Thyroid gland (tissue), 4 donors: ENCODE results near the gene TACR1. TPM values are rescaled to one million over a fixed set of nuclear protein-coding genes. Genes with fewer than 3 reads are reported as not detected.

Experiments used
- DNase-seq, 2 donors: peaks; one replicate each; pipeline ENCODE4 v3.0.0-alpha.2; 2019
- H3K27ac ChIP-seq, 3 donors: fragments of 200-600 bp; sonication (generic); 1 replicate in 2 of 3; 2 replicates in 1 of 3; pipeline ENCODE4 v1.5.1; 2016 to 2019; ENCODE audit warnings: mild to moderate bottlenecking in 1 of 3, moderate library complexity in 1 of 3
- H3K27me3 ChIP-seq: fragments of 200-600 bp; sonication (generic); one replicate; pipeline ENCODE4 v1.5.1; 2019
- H3K36me3 ChIP-seq, 2 donors: fragments of 200-600 bp; sonication (generic); one replicate each; pipeline ENCODE4 v1.5.1; 2016 to 2019
- H3K4me1 ChIP-seq, 2 donors: fragments of 200-600 bp; sonication (generic); one replicate each; pipeline ENCODE4 v1.5.1; 2017 to 2019
- H3K4me3 ChIP-seq, 3 donors: fragments of 200-600 bp; sonication (generic); replicated peaks in 1 of 3; 1 replicate in 2 of 3; 2 replicates in 1 of 3; pipeline ENCODE4 v1.5.1; 2016; ENCODE audit warnings: mild to moderate bottlenecking in 1 of 3
- H3K9me3 ChIP-seq: fragments of 200-600 bp; sonication (generic); one replicate; pipeline ENCODE4 v1.5.1; 2017
- CTCF ChIP-seq, 6 experiments: fragments of 200-600 bp in 3 of 6; fragments of 450-650 bp in 3 of 6; sonication (generic) in 3 of 6; IDR thresholded peaks; one replicate each; pipeline ENCODE4 v1.5.1; 2016 to 2019; ENCODE audit warnings: antibody characterized with exemption in 6 of 6, mild to moderate bottlenecking in 2 of 6, inconsistent platforms in 1 of 6, moderate library complexity in 1 of 6
- POLR2A ChIP-seq, 2 donors: fragments of 450-650 bp; IDR thresholded peaks; one replicate each; pipeline ENCODE4 v1.6.1; 2017; ENCODE audit warnings: antibody characterized with exemption in 2 of 2, mild to moderate bottlenecking in 2 of 2, moderate library complexity in 1 of 2
- WGBS, 2 donors: methylation state at CpG; one replicate each; pipeline ENCODE4 v1.1.5; 2017; 5-methylcytosine and 5-hydroxymethylcytosine counted together
- intact Hi-C: fragments of 100-400 bp; cut with DNase I; formaldehyde crosslinking; loops from one replicate; pipeline ENCODE4 v1.15.1; 2023
- total RNA-seq, 4 donors: library from RNA; depleted of rRNA; stranded (reverse); fragments of >200 nt; gene quantifications; one replicate each; pipeline ENCODE4 v1.2.3, GENCODE V29; 2016

The TACR1 gene
- total RNA-seq, 4 donors from 2014 or later, result 0.24 to 2.7 (median 0.63) TPM

- TF ChIP-seq CTCF (IDR thresholded peaks at IDR 0.05), result no peak
- no peak for TF ChIP-seq POLR2A (IDR thresholded peaks at IDR 0.05)
- Histone ChIP-seq H3K4me3 (no peak overlapping the region), H3K9me3 (no peaks in the 10 kb centered on the region), H3K36me3 (no peaks in the 10 kb centered on the region), H3K27ac (no peak overlapping the region), H3K4me1 (no peaks in the 10 kb centered on the region), H3K27me3 (no peaks in the 10 kb centered on the region)
- DNase-seq, result no peak
- intact Hi-C loops, result no loop called here
- 82 to 88% methylated on average over 6 of the region's 6 CpGs for WGBS, 2 donors
Measured at GRCh38 chr2:75238670-75239330, 39.5 kb upstream of the TACR1 start.

GRCh38 chr2:75237296-75237695, 38.0 kb upstream of the TACR1 start:
- intact Hi-C loops, result no loop called here
- no peaks in the 10 kb centered on the region for H3K27me3 ChIP-seq
- no peak overlapping the region for H3K4me3 ChIP-seq
- no peaks in the 10 kb centered on the region for H3K9me3 ChIP-seq
- no peaks in the 10 kb centered on the region for H3K4me1 ChIP-seq
- DNase-seq, result no peak
- no peak for TF ChIP-seq CTCF (IDR thresholded peaks at IDR 0.05)
- TF ChIP-seq POLR2A (IDR thresholded peaks at IDR 0.05), result no peak
- no peaks in the 10 kb centered on the region for H3K36me3 ChIP-seq
- WGBS, 2 donors, result 89 to 100% methylated on average over 1 of the region's 1 CpG
- no peak overlapping the region for H3K27ac ChIP-seq

- no peaks in the 10 kb centered on the region for H3K4me1 ChIP-seq
- H3K9me3 ChIP-seq, result no peaks in the 10 kb centered on the region
- no peak overlapping the region for H3K4me3 ChIP-seq
- WGBS, 2 donors, result 90 to 95% methylated on average over 4 of the region's 4 CpGs
- TF ChIP-seq CTCF (IDR thresholded peaks at IDR 0.05), result no peak
- TF ChIP-seq POLR2A (IDR thresholded peaks at IDR 0.05), result no peak
- no peak overlapping the region for H3K27ac ChIP-seq
- no peaks in the 10 kb centered on the region for H3K36me3 ChIP-seq
- no peak for DNase-seq
- intact Hi-C loops, result no loop called here
- H3K27me3 ChIP-seq, result no peaks in the 10 kb centered on the region
Measured at GRCh38 chr2:75233965-75234364, 34.6 kb upstream of the TACR1 start.

GRCh38 chr2:75226617-75227016, 27.3 kb upstream of the TACR1 start:
- Histone ChIP-seq H3K36me3 (no peaks in the 10 kb centered on the region), H3K9me3 (no peaks in the 10 kb centered on the region), H3K4me1 (no peaks in the 10 kb centered on the region), H3K4me3 (no peak overlapping the region), H3K27me3 (no peaks in the 10 kb centered on the region), H3K27ac (no peak overlapping the region)
- intact Hi-C loops, result no loop called here
- TF ChIP-seq POLR2A (IDR thresholded peaks at IDR 0.05), result no peak
- TF ChIP-seq CTCF (IDR thresholded peaks at IDR 0.05), result no peak
- WGBS, 2 donors, result 88 to 94% methylated on average over 3 of the region's 3 CpGs
- DNase-seq, result no peak

- intact Hi-C loops, result no loop called here
- WGBS, 2 donors, result 63 to 70% methylated on average over 3 of the region's 3 CpGs
- TF ChIP-seq POLR2A (IDR thresholded peaks at IDR 0.05) (no peak), CTCF (IDR thresholded peaks at IDR 0.05) (no peak)
Measured at GRCh38 chr2:75226099-75226498, 26.8 kb upstream of the TACR1 start.

More at GRCh38 chr2:75226099-75226498, 26.8 kb upstream of the TACR1 start:
- Histone ChIP-seq H3K4me1 (no peaks in the 10 kb centered on the region), H3K4me3 (no peak overlapping the region), H3K36me3 (no peaks in the 10 kb centered on the region), H3K27ac (no peak overlapping the region), H3K9me3 (no peaks in the 10 kb centered on the region), H3K27me3 (no peaks in the 10 kb centered on the region)
- no peak for DNase-seq
